AG04450 (cell line): ENCODE measurements around the gene KDF1. TPM values are rescaled to one million over a fixed set of nuclear protein-coding genes. Genes with fewer than 3 reads are reported as not detected.

Experiments
- CTCF ChIA-PET: fragments of 300-600, 350-600 bp; formaldehyde crosslinking; extraction: SDS; loops from one replicate; lab custom pipeline; 2022; ENCODE audit warnings: antibody characterized with exemption, inconsistent platforms; lab: Charles Lee
- POLR2A ChIA-PET: fragments of 350-600 bp; formaldehyde crosslinking; extraction: SDS; loops from one replicate; lab custom pipeline; 2021; ENCODE audit warnings: antibody characterized with exemption, inconsistent platforms; lab: Yijun Ruan, JAX
- DNase-seq: peaks from one replicate; pipeline ENCODE4 v3.0.0-alpha.2; 2011; ENCODE audit warnings: low read depth, low spot score
- H3K27ac ChIP-seq: one replicate; pipeline ENCODE4 v1.5.1; 2012; ENCODE audit warnings: low read depth, low read length, control low read depth
- H3K27me3 ChIP-seq: one replicate; pipeline ENCODE4 v1.6.0; 2012; ENCODE audit warnings: low read length; ENCODE audit not compliant: control insufficient read depth, insufficient read depth
- H3K4me3 ChIP-seq: 2 replicates; pipeline ENCODE4 v1.5.1; 2011; ENCODE audit warnings: mild to moderate bottlenecking, low read depth, low read length, control low read depth
- H3K9me3 ChIP-seq: 2 replicates; pipeline ENCODE4 v1.5.1; 2012; ENCODE audit warnings: low read length; ENCODE audit not compliant: control insufficient read depth, insufficient read depth
- CTCF ChIP-seq: IDR thresholded peaks from 2 replicates; pipeline ENCODE4 v1.5.1; 2011; ENCODE audit warnings: low read depth, low read length, control low read depth, inconsistent platforms
- polyA plus RNA-seq: library from polyadenylated mRNA; depleted of rRNA; stranded (reverse); fragments of >200 nt; gene quantifications from 2 replicates; pipeline ENCODE4 v1.2.3, GENCODE V29; 2011

The KDF1 gene
- polyA plus RNA-seq, 1 experiment, result not detected

GRCh38 chr1:26986658-26987057, 26.4 kb upstream of the KDF1 start:
- ChIA-PET CTCF (interaction anchor here (1.5 to 2.3 kb wide), 2 partner anchors 11 to 110 kb away, joined by 5 to 16 read pairs; no protein-coding TSS in a partner anchor), POLR2A (interaction anchor here (0.5 kb wide), 1 partner anchor 60 kb away, joined by 3 read pairs; no protein-coding TSS in a partner anchor)
- no peak for DNase-seq
- Histone ChIP-seq H3K27ac (no peak overlapping the region), H3K9me3 (no peaks in the 10 kb centered on the region), H3K4me3 (no peak overlapping the region), H3K27me3 (no peaks in the 10 kb centered on the region)
- TF ChIP-seq CTCF, result no peak

DNA sequence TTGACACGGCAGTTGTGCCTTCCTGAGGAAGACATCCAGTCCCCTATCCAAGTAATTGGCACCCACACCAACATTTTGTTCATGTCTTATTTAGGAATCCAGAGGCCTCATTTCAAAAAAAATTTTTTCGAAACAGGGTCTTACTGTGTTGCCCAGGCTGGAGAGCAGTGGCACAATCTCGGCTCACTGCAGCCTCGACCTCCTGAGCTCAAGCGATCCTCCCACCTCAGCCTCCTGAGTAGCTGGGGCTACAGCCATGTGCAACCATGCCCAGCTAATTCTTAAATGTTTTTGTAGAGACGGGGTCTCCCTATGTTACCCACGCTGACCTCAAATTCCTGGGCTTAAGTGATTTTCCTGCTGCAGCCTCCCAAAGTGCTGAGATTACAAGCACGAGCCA, 24.0 kb upstream of the KDF1 start:
- ChIA-PET POLR2A (no interaction called here), CTCF (no interaction called here)
- Histone ChIP-seq H3K9me3 (no peaks in the 10 kb centered on the region), H3K27me3 (no peaks in the 10 kb centered on the region), H3K27ac (no peak overlapping the region), H3K4me3 (no peak overlapping the region)
- DNase-seq, result no peak
- no peak for TF ChIP-seq CTCF

- TF ChIP-seq CTCF, result no peak
- POLR2A ChIA-PET, result no interaction called here
- no peaks in the 10 kb centered on the region for H3K9me3 ChIP-seq
- no peak for DNase-seq
- H3K27ac ChIP-seq, result no peak overlapping the region
- CTCF ChIA-PET, result no interaction called here
- no peak overlapping the region for H3K4me3 ChIP-seq
- no peaks in the 10 kb centered on the region for H3K27me3 ChIP-seq
Measured at GRCh38 chr1:26983863-26984262, 23.6 kb upstream of the KDF1 start.

DNA sequence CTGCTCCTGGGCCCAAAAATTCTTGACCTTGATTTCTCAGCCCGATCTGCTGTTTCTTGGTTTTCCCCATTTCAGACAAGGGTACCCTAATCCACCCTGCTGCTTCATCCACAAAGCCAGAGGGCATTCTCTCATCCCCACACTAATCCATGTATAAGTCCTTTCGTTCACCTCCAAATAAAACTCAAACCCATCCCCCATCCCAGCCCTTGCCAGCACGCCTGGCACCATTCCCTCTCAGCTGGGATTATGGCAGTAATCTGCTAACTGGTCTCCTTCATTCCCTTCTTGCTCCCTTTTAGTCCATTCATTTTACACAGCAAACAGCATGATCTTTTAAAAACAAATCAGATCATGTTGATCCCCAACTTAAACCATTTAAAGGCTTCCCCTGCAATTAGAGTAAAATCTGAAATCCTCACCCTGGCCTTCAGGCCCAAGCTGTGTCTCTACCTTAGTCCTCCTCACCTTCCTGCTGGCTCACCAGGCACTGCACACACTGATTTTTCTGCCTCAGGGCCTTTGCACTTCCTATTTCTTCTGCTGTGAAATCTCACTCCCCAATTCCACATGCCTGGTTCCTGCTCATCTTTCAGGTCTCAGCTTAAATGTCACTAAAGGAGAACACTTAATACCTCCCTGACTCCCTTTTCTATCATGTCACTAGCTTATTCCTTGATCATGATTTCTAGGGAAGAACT, 21.0 kb upstream of the KDF1 start:
- no peaks in the 10 kb centered on the region for H3K9me3 ChIP-seq
- ChIA-PET POLR2A (no interaction called here), CTCF (interaction anchor here (0.7 to 1.2 kb wide), 3 partner anchors 13 to 17 kb away, joined by 3 to 4 read pairs (median 3); no protein-coding TSS in a partner anchor)
- DNase-seq, result no peak
- no peak overlapping the region for H3K27ac ChIP-seq
- no peak for TF ChIP-seq CTCF
- no peak overlapping the region for H3K4me3 ChIP-seq
- H3K27me3 ChIP-seq, result no peaks in the 10 kb centered on the region

- H3K9me3 ChIP-seq, result no peaks in the 10 kb centered on the region
- no peaks in the 10 kb centered on the region for H3K27me3 ChIP-seq
- H3K27ac ChIP-seq, result no peak overlapping the region
- no peak overlapping the region for H3K4me3 ChIP-seq
- POLR2A ChIA-PET, result interaction anchor here (0.7 to 0.8 kb wide), 3 partner anchors 15 to 78 kb away, joined by 3 read pairs; partner anchors contain the start of gene TRNP1
- TF ChIP-seq CTCF, result no peak
- CTCF ChIA-PET, result interaction anchor here (0.6 to 1.8 kb wide), 2 partner anchors 19 kb away, joined by 4 read pairs; no protein-coding TSS in a partner anchor
- DNase-seq, result no peak
Measured at GRCh38 chr1:26978901-26979300, 18.6 kb upstream of the KDF1 start.
